ENCODE measurements around the gene IRF4.

DNA sequence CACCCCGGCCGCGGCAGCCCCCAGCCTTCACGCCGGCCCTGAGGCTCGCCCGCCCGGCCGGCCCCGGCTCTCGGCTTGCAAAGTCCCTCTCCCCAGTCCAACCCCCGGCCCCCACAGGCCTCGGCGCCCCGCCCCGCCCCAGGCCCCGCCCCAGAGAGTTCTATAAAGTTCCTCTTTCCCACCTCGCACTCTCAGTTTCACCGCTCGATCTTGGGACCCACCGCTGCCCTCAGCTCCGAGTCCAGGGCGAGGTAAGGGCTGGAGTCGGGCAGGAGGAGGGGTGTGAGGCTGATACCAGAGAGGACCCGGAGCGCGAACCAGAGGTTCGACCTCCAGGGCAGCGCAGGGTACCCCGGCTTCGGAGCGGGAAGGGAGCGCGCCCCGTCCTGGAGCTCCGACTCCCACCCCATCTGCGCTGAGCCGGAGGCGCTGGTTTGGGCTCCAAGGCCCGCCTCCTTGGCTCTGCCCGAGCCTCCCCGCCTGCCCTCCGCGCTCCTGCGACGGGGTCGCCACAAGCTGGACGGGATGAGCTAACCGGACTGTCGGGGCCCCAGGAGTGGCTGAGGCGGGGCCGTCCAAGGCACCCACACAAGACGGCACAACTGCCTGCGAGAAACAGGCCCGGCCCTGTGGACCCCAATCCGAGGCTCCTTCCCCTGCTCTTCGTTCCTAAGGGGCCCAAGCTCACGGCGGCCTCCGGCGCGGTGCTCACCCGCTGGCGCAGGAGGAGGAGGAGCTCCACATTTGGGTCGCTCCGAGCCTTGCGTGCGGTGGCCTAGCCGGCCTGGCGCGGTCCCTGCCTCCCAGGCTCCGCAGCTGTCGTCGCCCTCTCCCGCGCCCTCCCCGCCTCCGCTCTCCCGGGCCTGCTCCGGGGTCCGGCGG, at the start of gene IRF4:
- TF ChIP-seq, protein P1, sequence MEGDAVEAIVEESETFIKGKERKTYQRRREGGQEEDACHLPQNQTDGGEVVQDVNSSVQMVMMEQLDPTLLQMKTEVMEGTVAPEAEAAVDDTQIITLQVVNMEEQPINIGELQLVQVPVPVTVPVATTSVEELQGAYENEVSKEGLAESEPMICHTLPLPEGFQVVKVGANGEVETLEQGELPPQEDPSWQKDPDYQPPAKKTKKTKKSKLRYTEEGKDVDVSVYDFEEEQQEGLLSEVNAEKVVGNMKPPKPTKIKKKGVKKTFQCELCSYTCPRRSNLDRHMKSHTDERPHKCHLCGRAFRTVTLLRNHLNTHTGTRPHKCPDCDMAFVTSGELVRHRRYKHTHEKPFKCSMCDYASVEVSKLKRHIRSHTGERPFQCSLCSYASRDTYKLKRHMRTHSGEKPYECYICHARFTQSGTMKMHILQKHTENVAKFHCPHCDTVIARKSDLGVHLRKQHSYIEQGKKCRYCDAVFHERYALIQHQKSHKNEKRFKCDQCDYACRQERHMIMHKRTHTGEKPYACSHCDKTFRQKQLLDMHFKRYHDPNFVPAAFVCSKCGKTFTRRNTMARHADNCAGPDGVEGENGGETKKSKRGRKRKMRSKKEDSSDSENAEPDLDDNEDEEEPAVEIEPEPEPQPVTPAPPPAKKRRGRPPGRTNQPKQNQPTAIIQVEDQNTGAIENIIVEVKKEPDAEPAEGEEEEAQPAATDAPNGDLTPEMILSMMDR (IDR thresholded peaks at IDR 0.05; ENCODE audit: low read depth, low read length) = no peak
- no peak for TF ChIP-seq EZH2phosphoT487 (IDR thresholded peaks at IDR 0.05; ENCODE audit: low read depth)

Measured in OCI-LY3 (cell line).